ENCODE data around the gene OSBPL2. TPM values are rescaled to one million over a fixed set of nuclear protein-coding genes. Genes with fewer than 3 reads are reported as not detected.

OSBPL2 gene
- total RNA-seq, 3 donors from 2014 or later (not counting 1 experiment from before 2014, with no cell fraction given): 77.9 to 112 (median 104) TPM

DNA sequence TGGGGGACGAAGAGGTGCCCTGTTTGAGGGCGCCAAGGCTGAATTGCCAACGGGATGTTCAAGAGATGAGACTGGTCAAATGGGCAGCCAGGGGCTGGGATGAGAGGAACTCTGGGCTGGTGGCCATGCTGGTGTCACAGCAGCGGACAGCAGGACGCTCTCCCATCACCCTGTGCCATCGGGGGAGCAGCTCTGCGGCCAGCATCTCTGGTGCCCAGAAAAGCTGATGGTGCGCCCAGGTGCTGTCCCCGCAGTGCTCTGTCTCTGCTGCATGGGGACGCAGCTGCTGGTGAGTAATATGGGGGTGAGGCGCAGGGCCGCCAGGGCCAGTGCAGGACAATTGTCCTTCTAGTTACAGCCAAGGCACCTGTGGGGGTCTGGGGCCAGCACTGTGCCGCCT is 13.3 kb upstream of the OSBPL2 start:
- Mint-ChIP-seq H3K4me1 (peaks cover 0 to 4% of the 10 kb centered on the region in 2 donors), H3K27me3 (ENCODE audit: low read depth in 2 of 2) (peaks cover 29 to 33% of the 10 kb centered on the region in 2 donors), H3K4me3 (no peak overlapping the region), H3K9me3 (no peaks in the 10 kb centered on the region), H3K27ac (no peak overlapping the region), H3K36me3 (no peaks in the 10 kb centered on the region)
- 92% methylated on average over 13 of the region's 13 CpGs for WGBS (ENCODE audit: insufficient coverage)
- H3K4me3 ChIP-seq (ENCODE audit: low read length): no peak overlapping the region
- H3K27me3 ChIP-seq (ENCODE audit: control insufficient read depth, insufficient read depth, low read length): peaks cover 22% of the 10 kb centered on the region
- no peak overlapping the region for H3K27ac ChIP-seq (ENCODE audit: low read length)
- H3K9me3 ChIP-seq (ENCODE audit: control insufficient read depth, insufficient read depth, low read length): no peaks in the 10 kb centered on the region
- DNase-seq (no peak), ATAC-seq (no peak)
- H3K36me3 ChIP-seq (ENCODE audit: control insufficient read depth, insufficient read depth, low read length): no peaks in the 10 kb centered on the region
- H3K4me1 ChIP-seq (ENCODE audit: control insufficient read depth, insufficient read depth, low read length): peaks cover 6% of the 10 kb centered on the region
- intact Hi-C loops (cut with micrococcal nuclease): no loop called here
- no peak for TF ChIP-seq CTCF (IDR thresholded peaks at IDR 0.05)

DNA sequence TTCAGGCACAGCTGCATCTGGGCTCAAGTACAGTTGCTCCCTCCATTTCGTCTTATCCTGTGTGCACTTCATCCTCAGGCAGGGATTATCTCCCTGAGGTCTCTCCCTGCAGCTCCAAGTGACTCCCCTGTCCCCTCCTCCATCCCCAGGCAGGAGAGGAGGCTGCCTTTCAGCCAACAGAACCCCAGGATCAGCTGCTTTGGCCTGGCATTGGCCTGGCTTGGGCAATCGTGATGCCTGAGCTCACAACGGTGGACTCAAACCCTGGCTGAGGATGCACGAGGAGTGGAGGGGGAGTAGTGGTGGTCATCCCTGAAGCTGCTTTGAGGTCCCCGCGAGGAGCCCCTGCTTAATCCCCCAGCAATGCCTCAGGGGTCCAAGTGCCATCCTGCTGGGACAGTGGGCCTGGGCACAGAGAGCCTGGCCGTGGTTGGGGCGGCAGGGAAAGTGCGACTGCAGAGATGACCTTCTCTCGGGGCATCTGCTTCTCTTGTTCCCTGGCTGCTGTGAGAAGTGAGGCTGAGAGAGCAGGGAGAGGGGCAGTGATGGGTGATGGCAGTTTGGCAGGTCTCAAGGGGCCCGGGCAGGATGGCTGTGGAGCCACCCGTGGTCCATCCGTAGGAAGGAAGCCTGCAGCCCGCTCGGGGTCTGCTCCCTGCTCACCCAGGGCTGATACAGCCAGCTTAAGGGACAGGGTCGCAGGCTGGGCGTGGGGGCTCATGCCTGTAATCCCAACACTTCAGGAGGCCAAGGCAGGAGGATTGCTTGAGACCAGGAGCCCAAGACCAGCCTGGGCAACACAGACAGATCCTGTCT is 12.3 kb upstream of the OSBPL2 start:
- Histone ChIP-seq H3K27me3 (ENCODE audit: control insufficient read depth, insufficient read depth, low read length) (peaks cover 15% of the 10 kb centered on the region), H3K4me1 (ENCODE audit: control insufficient read depth, insufficient read depth, low read length) (no peaks in the 10 kb centered on the region), H3K9me3 (ENCODE audit: control insufficient read depth, insufficient read depth, low read length) (no peaks in the 10 kb centered on the region), H3K4me3 (ENCODE audit: low read length) (no peak overlapping the region), H3K27ac (ENCODE audit: low read length) (no peak overlapping the region), H3K36me3 (ENCODE audit: control insufficient read depth, insufficient read depth, low read length) (no peaks in the 10 kb centered on the region)
- no peak overlapping the region for H3K4me3 Mint-ChIP-seq
- H3K36me3 Mint-ChIP-seq: no peaks in the 10 kb centered on the region
- TF ChIP-seq CTCF (IDR thresholded peaks at IDR 0.05): no peak
- no peak overlapping the region for H3K27ac Mint-ChIP-seq
- WGBS (ENCODE audit: insufficient coverage): 84% methylated on average over 17 of the region's 17 CpGs
- DNase-seq: no peak
- intact Hi-C loops (cut with micrococcal nuclease): no loop called here
- H3K9me3 Mint-ChIP-seq: no peaks in the 10 kb centered on the region
- peaks cover 0 to 2% of the 10 kb centered on the region in 2 donors for H3K4me1 Mint-ChIP-seq
- H3K27me3 Mint-ChIP-seq (ENCODE audit: low read depth in 2 of 2): peaks cover 26 to 28% of the 10 kb centered on the region in 2 donors
- no peak for ATAC-seq

GRCh38 chr20:62226707-62227590 is 11.4 kb upstream of the OSBPL2 start:
- intact Hi-C loops (cut with micrococcal nuclease): no loop called here
- no peaks in the 10 kb centered on the region for H3K36me3 Mint-ChIP-seq
- no peak overlapping the region for H3K27ac Mint-ChIP-seq
- ATAC-seq (no peak), DNase-seq (no peak)
- TF ChIP-seq CTCF (IDR thresholded peaks at IDR 0.05): no peak
- no peaks in the 10 kb centered on the region for H3K4me1 Mint-ChIP-seq
- no peaks in the 10 kb centered on the region for H3K36me3 ChIP-seq (ENCODE audit: control insufficient read depth, insufficient read depth, low read length)
- no peaks in the 10 kb centered on the region for H3K9me3 ChIP-seq (ENCODE audit: control insufficient read depth, insufficient read depth, low read length)
- no peak overlapping the region for H3K4me3 ChIP-seq (ENCODE audit: low read length)
- H3K27me3 Mint-ChIP-seq (ENCODE audit: low read depth in 2 of 2): peaks cover 22% of the 10 kb centered on the region in 2 donors
- H3K27ac ChIP-seq (ENCODE audit: low read length): no peak overlapping the region
- WGBS (ENCODE audit: insufficient coverage): 78% methylated on average over 24 of the region's 24 CpGs
- no peaks in the 10 kb centered on the region for H3K4me1 ChIP-seq (ENCODE audit: control insufficient read depth, insufficient read depth, low read length)
- no peaks in the 10 kb centered on the region for H3K9me3 Mint-ChIP-seq
- H3K4me3 Mint-ChIP-seq: no peak overlapping the region
- peaks cover 6% of the 10 kb centered on the region for H3K27me3 ChIP-seq (ENCODE audit: control insufficient read depth, insufficient read depth, low read length)
